SU-DHL-6 (cell line): Measurements from ENCODE around the gene APBB2.

Experiments used
- CTCF ChIP-seq: fragments of 200-600 bp; sonication (generic); IDR thresholded peaks from one replicate; pipeline ENCODE4 v1.5.1; 2017; ENCODE audit warnings: antibody characterized with exemption, mild to moderate bottlenecking, low read length, moderate library complexity; ENCODE audit not compliant: insufficient read depth, poor library complexity, severe bottlenecking
- EZH2phosphoT487 ChIP-seq: fragments of 200-600 bp; sonication (generic), shearing (Covaris generic); conservative IDR thresholded peaks from 2 replicates; pipeline ENCODE4 v1.6.1; 2018; ENCODE audit warnings: mild to moderate bottlenecking, antibody characterized with exemption, low read length, moderate library complexity, mixed read lengths

GRCh38 chr4:41141900-41142299 is 72.4 kb downstream of the APBB2 start:
- TF ChIP-seq CTCF: no peak
- no peak for TF ChIP-seq EZH2phosphoT487
